GM21723 (cell line): ENCODE results near the gene MAP2K3.
"Not testable (repeated sequence)": the region's sequence is repeated elsewhere in the genome, so short reads cannot be mapped to it uniquely, and the experiment has no call there.

Experiments
- ATAC-seq: cut with Tn5 transposase; IDR thresholded peaks from one replicate; pipeline ENCODE4 v1.9.1; 2021; ENCODE audit warnings: mild to moderate bottlenecking, moderate library complexity; ENCODE audit not compliant: unreplicated experiment

MAP2K3 gene

DNA sequence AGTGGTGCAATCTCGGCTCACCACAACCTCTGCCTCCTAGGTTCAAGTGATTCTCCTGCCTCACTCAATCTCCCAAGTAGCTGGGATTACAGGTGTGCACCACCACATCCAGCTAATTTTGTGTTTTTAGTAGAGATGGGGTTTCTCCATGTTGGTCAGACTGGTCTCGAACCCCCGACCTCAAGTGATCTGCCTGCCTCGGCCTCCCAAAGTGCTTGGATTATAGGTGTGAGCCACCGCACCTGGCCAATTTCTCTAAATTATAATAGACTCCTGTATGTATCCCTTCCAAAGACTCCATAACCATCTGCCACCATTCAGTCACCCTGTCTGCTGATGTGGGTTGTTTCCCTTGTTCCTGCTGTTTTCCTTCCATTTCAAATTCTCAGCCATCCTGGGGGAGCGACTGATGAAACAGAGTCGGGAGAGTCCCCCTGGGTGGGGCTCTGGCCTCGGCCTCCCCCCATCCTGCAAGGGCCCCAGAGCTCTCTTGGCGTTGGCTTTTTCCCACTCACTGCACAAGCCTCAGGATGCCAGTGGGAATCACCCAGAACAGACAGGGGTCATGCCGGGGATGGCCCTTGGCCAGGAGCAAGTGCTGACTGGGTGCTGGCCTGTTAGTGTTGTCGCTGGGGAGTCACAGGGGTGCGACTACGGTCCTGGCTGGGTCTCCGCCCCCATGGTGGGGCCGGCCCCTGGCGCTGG is 25.7 kb downstream of the MAP2K3 start:
- ATAC-seq, result not testable (repeated sequence)

DNA sequence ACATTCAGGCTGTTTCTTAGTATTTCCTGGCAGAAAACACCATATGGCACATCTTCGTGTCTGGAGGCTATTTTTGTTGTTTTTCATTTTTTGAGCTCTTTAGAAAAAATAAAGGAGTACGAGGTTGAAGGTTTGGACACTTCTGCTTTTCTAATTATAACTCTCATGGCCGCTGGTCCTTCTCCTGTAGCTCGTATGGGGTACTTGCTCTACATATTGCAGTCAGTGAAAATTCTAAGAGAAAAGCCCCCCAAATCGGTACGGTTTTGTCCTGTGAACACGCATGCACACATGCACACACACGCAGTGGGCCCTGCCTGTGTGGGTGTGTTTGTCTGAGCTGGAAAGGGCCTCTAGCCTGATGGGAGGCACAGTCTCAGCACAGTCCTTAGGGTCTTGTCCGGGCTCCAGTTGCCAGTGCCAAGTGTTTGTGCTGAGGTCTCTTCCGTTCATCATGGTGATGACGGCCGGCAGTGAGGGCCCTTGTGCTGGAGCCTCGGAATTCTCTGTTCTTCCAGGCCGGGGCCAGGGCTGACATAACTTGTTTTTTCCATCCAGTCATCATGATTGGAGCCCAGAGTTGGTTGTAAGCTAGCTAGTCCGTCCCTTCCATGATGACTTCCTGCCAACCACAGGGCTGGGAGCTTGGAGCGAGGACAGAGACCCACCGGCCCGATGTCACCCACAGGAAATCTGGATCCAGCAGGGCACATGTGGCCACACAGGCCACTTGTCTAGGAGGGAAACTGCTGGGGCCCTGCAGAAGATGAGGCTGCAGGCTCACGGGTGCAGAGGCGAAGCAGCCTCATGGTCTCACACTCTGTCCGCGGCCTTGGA is 26.5 kb downstream of the MAP2K3 start:
- ATAC-seq, result not testable (repeated sequence)

GRCh38 chr17:21313320-21313719 is 28.8 kb downstream of the MAP2K3 start:
- no peak for ATAC-seq

- not testable (repeated sequence) for ATAC-seq
These were observed 29.2 kb downstream of the MAP2K3 start for GRCh38 chr17:21313761-21314160.

DNA sequence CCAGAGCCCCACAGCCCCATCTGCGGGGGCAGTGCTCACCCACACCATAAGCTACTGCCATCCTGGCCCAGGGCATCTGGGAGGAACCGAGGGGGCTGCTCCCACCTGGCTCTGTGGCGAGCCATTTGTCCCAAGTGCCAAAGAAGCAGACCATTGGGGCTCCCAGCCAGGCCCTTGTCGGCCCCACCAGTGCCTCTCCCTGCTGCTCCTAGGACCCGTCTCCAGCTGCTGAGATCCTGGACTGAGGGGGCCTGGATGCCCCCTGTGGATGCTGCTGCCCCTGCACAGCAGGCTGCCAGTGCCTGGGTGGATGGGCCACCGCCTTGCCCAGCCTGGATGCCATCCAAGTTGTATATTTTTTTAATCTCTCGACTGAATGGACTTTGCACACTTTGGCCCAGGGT is 29.8 kb downstream of the MAP2K3 start:
- not testable (repeated sequence) for ATAC-seq

DNA sequence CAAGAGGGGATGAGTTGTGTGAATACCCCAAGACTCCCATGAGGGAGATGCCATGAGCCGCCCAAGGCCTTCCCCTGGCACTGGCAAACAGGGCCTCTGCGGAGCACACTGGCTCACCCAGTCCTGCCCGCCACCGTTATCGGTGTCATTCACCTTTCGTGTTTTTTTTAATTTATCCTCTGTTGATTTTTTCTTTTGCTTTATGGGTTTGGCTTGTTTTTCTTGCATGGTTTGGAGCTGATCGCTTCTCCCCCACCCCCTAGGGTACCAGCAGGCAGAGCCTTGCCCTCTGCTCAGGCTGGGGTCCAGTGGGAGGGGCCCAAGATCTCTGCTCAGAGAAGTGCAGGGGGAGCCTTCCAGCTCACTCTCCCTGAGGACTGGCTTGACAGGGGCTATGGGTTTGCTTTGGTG is 30.2 kb downstream of the MAP2K3 start:
- not testable (repeated sequence) for ATAC-seq

GRCh38 chr17:21315246-21316000 is 30.9 kb downstream of the MAP2K3 start:
- ATAC-seq, result not testable (repeated sequence)

DNA sequence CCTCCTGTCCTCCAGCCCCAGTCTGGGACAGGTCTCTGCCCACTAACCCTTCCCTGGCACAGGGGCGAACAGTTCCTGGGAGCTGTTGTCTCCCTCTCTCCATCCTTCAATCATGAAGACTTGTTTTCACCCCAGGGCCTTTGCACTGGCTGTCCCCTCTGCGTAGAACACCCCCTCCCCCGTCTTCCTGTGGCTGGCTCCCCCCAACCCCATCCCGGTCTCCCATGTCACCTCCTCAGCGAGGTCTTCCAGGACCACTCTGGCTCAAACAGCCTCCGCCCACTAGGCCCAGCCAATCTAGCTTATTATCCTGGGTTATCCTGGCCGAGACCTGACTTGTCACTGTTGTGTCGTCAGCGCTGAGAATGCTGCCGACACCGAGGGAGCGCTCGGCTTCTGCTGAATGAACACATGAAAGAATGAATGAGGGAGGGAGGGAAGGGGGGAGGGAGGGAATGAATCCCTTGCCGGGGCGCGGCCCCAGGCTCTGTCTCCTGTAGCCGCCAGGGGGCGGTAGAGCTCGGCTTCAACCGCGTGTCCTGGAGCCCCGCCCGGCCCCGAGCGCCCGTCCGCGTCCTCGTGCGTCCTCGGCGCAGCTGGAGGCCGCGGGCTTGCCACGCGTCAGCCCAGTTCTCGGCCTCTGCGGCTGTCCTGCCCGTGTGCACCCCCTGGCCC is 31.8 kb downstream of the MAP2K3 start:
- peak; percentile 66 for ATAC-seq

GRCh38 chr17:21316887-21317500 is 32.5 kb downstream of the MAP2K3 start:
- ATAC-seq, result not testable (repeated sequence)

- not testable (repeated sequence) for ATAC-seq
These were observed 33.3 kb downstream of the MAP2K3 start for GRCh38 chr17:21317821-21318220.

DNA sequence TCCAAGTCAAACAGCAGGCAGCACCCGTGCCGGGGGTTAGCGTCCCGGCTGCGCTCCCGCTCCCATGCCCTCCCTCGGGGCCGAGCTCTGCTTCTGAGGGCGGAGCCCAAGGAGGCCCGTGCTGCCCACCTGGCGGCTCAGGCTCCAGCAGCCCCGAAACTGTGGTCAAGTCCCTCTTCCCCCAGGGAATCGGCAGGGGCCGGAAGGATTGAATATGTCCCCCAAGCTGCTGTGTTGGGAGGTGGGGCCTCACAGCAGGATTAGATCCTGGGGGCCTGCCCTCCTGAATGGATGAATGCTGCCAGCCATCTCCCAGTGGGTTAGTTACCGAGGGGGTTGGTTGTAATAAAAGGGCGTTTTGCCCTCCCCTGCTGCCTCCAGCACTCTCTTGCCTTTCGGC is 33.9 kb downstream of the MAP2K3 start:
- ATAC-seq, result no peak

GRCh38 chr17:21318856-21319255 is 34.3 kb downstream of the MAP2K3 start:
- ATAC-seq, result not testable (repeated sequence)

DNA sequence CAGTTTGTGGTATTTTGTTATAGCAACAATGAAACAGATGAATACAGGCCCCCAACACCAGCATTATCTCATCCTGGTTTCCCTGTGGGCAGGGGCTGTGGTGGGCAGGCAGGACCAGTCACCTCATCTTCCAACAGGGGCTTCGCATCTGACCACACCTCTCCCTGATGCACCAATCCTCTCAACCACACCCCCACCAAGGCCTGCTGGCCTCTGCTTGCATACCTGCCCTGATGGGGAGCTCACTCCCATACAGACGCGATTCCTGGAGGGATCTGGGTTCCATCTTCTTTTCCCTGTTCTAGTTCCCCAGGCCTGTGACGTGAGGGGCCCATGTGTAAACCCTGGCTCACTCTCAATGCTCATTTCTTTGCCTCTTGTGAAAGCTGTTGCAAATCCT is 34.7 kb downstream of the MAP2K3 start:
- not testable (repeated sequence) for ATAC-seq

- not testable (repeated sequence) for ATAC-seq
These were observed 35.3 kb downstream of the MAP2K3 start for GRCh38 chr17:21319686-21320375.

GRCh38 chr17:21320430-21320829 is 35.9 kb downstream of the MAP2K3 start:
- not testable (repeated sequence) for ATAC-seq

GRCh38 chr17:21321061-21321460 is 36.5 kb downstream of the MAP2K3 start:
- ATAC-seq, result not testable (repeated sequence)

- not testable (repeated sequence) for ATAC-seq
These were observed 37.3 kb downstream of the MAP2K3 start for GRCh38 chr17:21321744-21322191.

- not testable (repeated sequence) for ATAC-seq
These were observed 39.0 kb downstream of the MAP2K3 start for GRCh38 chr17:21323257-21324111.

DNA sequence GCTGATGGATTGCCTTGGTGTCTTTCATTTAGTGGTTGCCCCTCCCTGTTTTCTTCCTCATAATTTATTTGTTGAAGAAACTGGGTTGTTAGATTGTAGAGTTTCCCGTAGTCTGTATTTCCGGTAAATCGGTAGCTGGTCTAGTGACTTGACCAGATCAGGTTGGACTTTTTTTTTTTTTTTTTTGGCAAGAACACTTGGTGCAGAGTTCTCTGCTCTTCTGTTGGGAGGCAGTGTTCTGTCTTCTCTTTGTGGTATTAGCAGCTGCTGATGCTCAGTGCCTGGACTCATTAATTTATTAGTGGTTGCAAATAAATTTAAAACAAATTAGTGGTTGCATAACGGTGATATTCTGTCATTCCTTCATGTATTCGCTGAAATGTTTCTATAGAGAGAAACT is 40.2 kb downstream of the MAP2K3 start:
- not testable (repeated sequence) for ATAC-seq
